K562 (cell line): ENCODE measurements around the gene TBC1D16. TPM values are rescaled to one million over a fixed set of nuclear protein-coding genes. Genes with fewer than 3 reads are reported as not detected.
A peak's percentile ranks its signal among the peaks of the same experiment; 100 is the strongest.

Experiments used
- ATAC-seq: fragments of 200-7000 bp; cut with Tn5 transposase; 3 replicates; pipeline ENCODE4 v1.9.1; 2020; ENCODE audit warnings: moderate library complexity
- BruUV-seq: library from RNA; stranded (reverse); fragments of 400-500 nt; replicated peaks from 2 replicates; lab custom pipeline; 2021; lab: Mats Ljungman, UMichigan
- CTCF ChIA-PET: fragments of 300-600 bp; formaldehyde crosslinking; extraction: SDS; loops from one replicate; lab custom pipeline; 2021; ENCODE audit warnings: low intra/inter-chr PET ratio; lab: Yijun Ruan, JAX
- POLR2A ChIA-PET: fragments of 300-600, 350-650 bp; sonication (Branson Sonifier 250); formaldehyde crosslinking; extraction: SDS; loops from one replicate; lab custom pipeline; 2021; ENCODE audit warnings: antibody characterized with exemption, inconsistent platforms; lab: Yijun Ruan, JAX
- DNase-seq, 4 experiments: peaks; one replicate each; pipeline versions ENCODE4 v3.0.0 to v3.0.0-alpha.2; 2011 to 2018; ENCODE audit warnings: low spot score in 3 of 4, mixed read lengths in 3 of 4; ENCODE audit errors: extremely low read depth in 1 of 4
- FAIRE-seq: peaks from 2 replicates; lab custom pipeline; 2011; peaks lifted over from hg19 to GRCh38; lab: Jason Lieb, UNC
- H2AFZ ChIP-seq: 2 replicates; pipeline ENCODE4 v1.6.0; 2011; ENCODE audit warnings: low read depth, low read length, control low read depth, inconsistent platforms
- H3K27ac ChIP-seq: fragments of 200-600 bp; 3 replicates; pipeline ENCODE4 v1.8.0; 2011; ENCODE audit warnings: low read depth, mild to moderate bottlenecking, control low read depth, inconsistent platforms, low read length, moderate library complexity, mixed read lengths; ENCODE audit errors: extremely low read depth
- H3K27me3 ChIP-seq, 2 experiments: fragments of 300-600 bp in 1 of 2; 2 replicates in 1 of 2; 3 replicates in 1 of 2; pipeline versions ENCODE4 v1.6.0 to v1.8.0; 2011; ENCODE audit warnings: inconsistent platforms in 2 of 2, low read length in 2 of 2, mild to moderate bottlenecking in 1 of 2, mixed read lengths in 1 of 2, moderate library complexity in 1 of 2; ENCODE audit not compliant: control insufficient read depth in 2 of 2, insufficient read depth in 2 of 2
- H3K36me3 ChIP-seq: fragments of 300-600 bp; 3 replicates; pipeline ENCODE4 v1.8.0; 2011; ENCODE audit warnings: mild to moderate bottlenecking, low read length, inconsistent platforms; ENCODE audit not compliant: control insufficient read depth, insufficient read depth
- H3K4me1 ChIP-seq, 2 experiments: fragments of 200-600 bp in 1 of 2; replicated peaks in 1 of 2; 2 replicates in 1 of 2; 3 replicates in 1 of 2; pipeline versions ENCODE4 v1.5.1 to v1.8.0; 2011; ENCODE audit warnings: inconsistent platforms in 2 of 2, low read length in 2 of 2, mild to moderate bottlenecking in 1 of 2, mixed read lengths in 1 of 2, moderate library complexity in 1 of 2; ENCODE audit not compliant: control insufficient read depth in 2 of 2, insufficient read depth in 2 of 2
- H3K4me2 ChIP-seq: 2 replicates; pipeline ENCODE4 v1.6.1; 2011; ENCODE audit warnings: low read length, control low read depth, inconsistent platforms, mixed read lengths; ENCODE audit not compliant: insufficient read depth
- H3K4me3 ChIP-seq: fragments of 200-600 bp; sonication (generic), shearing (Covaris generic); 2 replicates; pipeline ENCODE4 v1.5.1; 2016; ENCODE audit warnings: control low read depth, inconsistent platforms
- H3K79me2 ChIP-seq: fragments of 200-600 bp; 3 replicates; pipeline ENCODE4 v1.8.0; 2011; ENCODE audit warnings: low read length, inconsistent platforms; ENCODE audit not compliant: control insufficient read depth, insufficient read depth
- H3K9ac ChIP-seq, 2 experiments: 2 replicates each; pipeline versions ENCODE4 v1.6.0 to v1.6.1; 2011; ENCODE audit warnings: low read depth in 2 of 2, low read length in 2 of 2, control low read depth in 1 of 2, inconsistent platforms in 1 of 2, mild to moderate bottlenecking in 1 of 2, mixed read lengths in 1 of 2; ENCODE audit not compliant: insufficient read depth in 1 of 2
- H3K9me1 ChIP-seq: one replicate; pipeline ENCODE4 v1.6.0; 2011; ENCODE audit warnings: inconsistent platforms, mild to moderate bottlenecking, low read length, moderate library complexity; ENCODE audit not compliant: control insufficient read depth, insufficient read depth
- H3K9me3 ChIP-seq: replicated peaks from 2 replicates; pipeline ENCODE4 v1.5.1; 2011; ENCODE audit warnings: low read depth, low read length, inconsistent platforms; ENCODE audit not compliant: control insufficient read depth, insufficient read depth
- H4K20me1 ChIP-seq: replicated peaks from 2 replicates; pipeline ENCODE4 v1.6.1; 2011; ENCODE audit warnings: low read length, inconsistent platforms, mixed read lengths; ENCODE audit not compliant: control insufficient read depth, insufficient read depth
- C11orf30 ChIP-seq: fragments of 450-650 bp; IDR thresholded peaks from 2 replicates; pipeline ENCODE4 v1.6.1; 2016; ENCODE audit warnings: low read depth, mild to moderate bottlenecking
- DNMT1 ChIP-seq: fragments of 450-650 bp; IDR thresholded peaks from 2 replicates; pipeline ENCODE4 v1.6.1; 2016; ENCODE audit warnings: antibody characterized with exemption, mild to moderate bottlenecking
- ILF3 ChIP-seq: fragments of 450-650 bp; IDR thresholded peaks from 2 replicates; pipeline ENCODE4 v1.6.1; 2018; ENCODE audit warnings: antibody characterized with exemption, mild to moderate bottlenecking, moderate library complexity, borderline replicate concordance
- KDM4B ChIP-seq, 2 experiments: fragments of 450-650 bp in 1 of 2; sonication (generic) in 1 of 2; IDR thresholded peaks; 2 replicates each; pipeline ENCODE4 v1.6.1; 2016 to 2017; ENCODE audit warnings: borderline replicate concordance in 2 of 2, antibody characterized with exemption in 1 of 2, low read depth in 1 of 2, mild to moderate bottlenecking in 1 of 2
- MAFF ChIP-seq: IDR thresholded peaks from 2 replicates; pipeline ENCODE4 v1.6.1; 2012; ENCODE audit warnings: low read length, improper control_type of control experiment
- MAFG ChIP-seq: fragments of 450-650 bp; conservative IDR thresholded peaks from 2 replicates; pipeline ENCODE4 v1.6.1; 2016; ENCODE audit warnings: missing genetic modification characterization, missing compliant biosample characterization
- MAFK ChIP-seq: IDR thresholded peaks from 2 replicates; pipeline ENCODE4 v1.6.1; 2011; ENCODE audit warnings: low read length, improper control_type of control experiment
- NFE2 ChIP-seq: IDR thresholded peaks from 2 replicates; pipeline ENCODE4 v1.6.1; 2014; ENCODE audit warnings: antibody characterized with exemption, low read depth
- RAD51 ChIP-seq: fragments of 450-650 bp; IDR thresholded peaks from 2 replicates; pipeline ENCODE4 v1.7.1; 2016; ENCODE audit warnings: low read depth, mild to moderate bottlenecking, borderline replicate concordance
- ZNF143 ChIP-seq: sonication (generic); formaldehyde crosslinking; IDR thresholded peaks from 2 replicates; pipeline ENCODE4 v1.9.0; 2022; ENCODE audit warnings: mild to moderate bottlenecking, missing genetic modification reagents
- ZNF696 ChIP-seq: fragments of 250-450 bp; sonication (Bioruptor Pico); conservative IDR thresholded peaks from 2 replicates; pipeline ENCODE4 v1.4.0; 2020; ENCODE audit warnings: mild to moderate bottlenecking, moderate library complexity
- WGBS: fragments of 100-300 bp; shearing (Covaris generic); methylation state at CpG from one replicate; pipeline ENCODE4 v1.1.6; 2016; ENCODE audit warnings: low coverage, mixed read lengths; ENCODE audit not compliant: insufficient coverage; ENCODE audit errors: missing lambda C conversion rate; 5-methylcytosine and 5-hydroxymethylcytosine counted together
- in situ Hi-C: fragments of 300-500 bp; cut with MboI; formaldehyde crosslinking; loops from 4 replicates; pipeline ENCODE4 v1.15.0; 2018; ENCODE audit warnings: inconsistent platforms, mixed read lengths
- intact Hi-C: fragments of 100-400 bp; cut with micrococcal nuclease; formaldehyde crosslinking; loops from 2 replicates; pipeline ENCODE4 v1.14.2; 2022
- polyA plus RNA-seq, 8 experiments: library from polyadenylated mRNA; depleted of rRNA in 4 of 8; stranded (reverse) in 5 of 8; unstranded in 3 of 8; fragments of >200 nt; fragmentation: Nextera tagmentation in 2 of 8; fragmentation: Illumina TruSeq in 1 of 8; extraction: Ambion mirVana in 2 of 8; extraction: Trizol in 1 of 8; gene quantifications; 2 replicates each; pipeline versions ENCODE4 v1.2.1 to v1.2.3, GENCODE V29; 2011 to 2014; ENCODE audit warnings: inconsistent platforms in 1 of 8, missing spikeins in 1 of 8
- total RNA-seq, 7 experiments: library from RNA; depleted of rRNA in 6 of 7; stranded (reverse); fragments of >200 nt in 6 of 7; fragmentation: Illumina TruSeq in 2 of 7; extraction: Trizol in 2 of 7; gene quantifications; 2 replicates each; pipeline versions ENCODE4 v1.2.1 to v1.2.3, GENCODE V29; 2011 to 2021; ENCODE audit warnings: low replicate concordance in 1 of 7
- TF ChIP-seq, protein P1 (sequence below): fragments of 450-650 bp; IDR thresholded peaks from 2 replicates; pipeline ENCODE4 v1.6.1; 2018; ENCODE audit not compliant: partially characterized antibody
- TF ChIP-seq, protein P2 (sequence below): sonication (generic); formaldehyde crosslinking; IDR thresholded peaks from 2 replicates; pipeline ENCODE4 v1.8.0; 2022; ENCODE audit warnings: missing genetic modification reagents, mild to moderate bottlenecking, moderate library complexity, borderline replicate concordance

The TBC1D16 gene
- total and polyA plus RNA-seq, 9 of the 15 experiments (the other 6 are each of a cell fraction or from before 2014, with no cell fraction given) = 0.01 to 0.20 (median 0.03) TPM; not detected in 1

DNA sequence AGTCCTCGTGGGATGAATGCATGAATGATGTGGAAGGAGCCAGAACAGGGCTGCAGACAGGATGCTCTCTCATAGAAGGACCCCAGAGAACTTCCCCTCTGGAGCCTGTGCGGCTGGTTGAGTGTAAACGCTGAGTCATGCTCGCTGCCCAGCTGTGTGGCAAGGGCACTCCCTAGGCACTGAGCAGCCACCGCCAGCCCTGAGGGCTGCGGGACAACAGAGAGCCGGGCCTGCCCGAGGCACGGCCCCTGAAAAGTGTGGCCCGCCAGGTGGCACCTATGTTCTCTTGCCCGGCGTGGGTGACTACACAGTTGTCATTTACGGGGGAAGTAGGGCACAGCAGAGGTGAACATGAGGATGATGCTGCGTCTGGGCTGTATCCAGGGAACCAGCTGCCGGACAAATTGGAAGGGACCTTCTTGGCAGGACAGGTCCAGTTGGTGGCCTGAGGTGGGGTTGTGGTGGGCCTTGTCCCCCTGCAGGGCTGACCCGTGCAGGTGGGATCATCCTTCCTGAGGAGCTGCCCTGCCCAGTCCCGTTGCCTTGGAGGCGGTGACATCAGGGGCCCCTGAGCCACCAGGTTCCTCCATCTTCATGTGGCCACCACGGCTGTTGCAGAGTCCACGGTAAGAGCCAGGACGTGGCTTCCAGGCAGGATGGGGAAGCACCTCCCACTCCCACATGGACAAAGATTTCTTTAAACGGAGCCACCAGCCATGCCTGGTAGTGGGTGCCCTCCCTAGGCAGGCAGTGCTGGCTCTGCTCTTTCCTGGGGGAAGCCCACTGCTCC, 101.6 kb downstream of the TBC1D16 start:
- H2AFZ ChIP-seq = no peak overlapping the region
- no peaks in the 10 kb centered on the region for H3K36me3 ChIP-seq
- no peaks in the 10 kb centered on the region for H3K79me2 ChIP-seq
- BruUV-seq = no TSS peak
- CTCF ChIA-PET = no interaction called here
- in situ Hi-C loops (no loop called here), intact Hi-C loops (no loop called here)
- 9% methylated on average over 22 of the region's 22 CpGs for whole genome bisulfite sequencing
- FAIRE-seq (no peak), ATAC-seq (no peak), DNase-seq (no peak)
- no peaks in the 10 kb centered on the region for H3K9me3 ChIP-seq
- H4K20me1 ChIP-seq = peaks cover 11% of the 10 kb centered on the region; the same call in 1 of the 2 replicates
- H3K9me1 ChIP-seq = no peaks in the 10 kb centered on the region
- 0 out of 4 replicates have a peak overlapping the region, but pooled peaks of 1 of the 2 experiments have one; percentile 17 for H3K9ac ChIP-seq
- peaks cover 28 to 72% of the 10 kb centered on the region in 2 experiments; a peak in 4 of 5 replicates for H3K27me3 ChIP-seq
- no peak overlapping the region for H3K4me2 ChIP-seq
- no peak for TF ChIP-seq RAD51
- TF ChIP-seq C11orf30 = 0 out of 2 replicates have a peak, but pooled peaks have one; percentile 22
- TF ChIP-seq NFE2 = peak; percentile 57; the same call in 1 of the 2 replicates
- no peak for TF ChIP-seq KDM4B (IDR thresholded peaks at IDR 0.05; ENCODE audit: borderline replicate concordance in 2 of 2, low read depth in 1 of 2)
- TF ChIP-seq, protein P1, sequence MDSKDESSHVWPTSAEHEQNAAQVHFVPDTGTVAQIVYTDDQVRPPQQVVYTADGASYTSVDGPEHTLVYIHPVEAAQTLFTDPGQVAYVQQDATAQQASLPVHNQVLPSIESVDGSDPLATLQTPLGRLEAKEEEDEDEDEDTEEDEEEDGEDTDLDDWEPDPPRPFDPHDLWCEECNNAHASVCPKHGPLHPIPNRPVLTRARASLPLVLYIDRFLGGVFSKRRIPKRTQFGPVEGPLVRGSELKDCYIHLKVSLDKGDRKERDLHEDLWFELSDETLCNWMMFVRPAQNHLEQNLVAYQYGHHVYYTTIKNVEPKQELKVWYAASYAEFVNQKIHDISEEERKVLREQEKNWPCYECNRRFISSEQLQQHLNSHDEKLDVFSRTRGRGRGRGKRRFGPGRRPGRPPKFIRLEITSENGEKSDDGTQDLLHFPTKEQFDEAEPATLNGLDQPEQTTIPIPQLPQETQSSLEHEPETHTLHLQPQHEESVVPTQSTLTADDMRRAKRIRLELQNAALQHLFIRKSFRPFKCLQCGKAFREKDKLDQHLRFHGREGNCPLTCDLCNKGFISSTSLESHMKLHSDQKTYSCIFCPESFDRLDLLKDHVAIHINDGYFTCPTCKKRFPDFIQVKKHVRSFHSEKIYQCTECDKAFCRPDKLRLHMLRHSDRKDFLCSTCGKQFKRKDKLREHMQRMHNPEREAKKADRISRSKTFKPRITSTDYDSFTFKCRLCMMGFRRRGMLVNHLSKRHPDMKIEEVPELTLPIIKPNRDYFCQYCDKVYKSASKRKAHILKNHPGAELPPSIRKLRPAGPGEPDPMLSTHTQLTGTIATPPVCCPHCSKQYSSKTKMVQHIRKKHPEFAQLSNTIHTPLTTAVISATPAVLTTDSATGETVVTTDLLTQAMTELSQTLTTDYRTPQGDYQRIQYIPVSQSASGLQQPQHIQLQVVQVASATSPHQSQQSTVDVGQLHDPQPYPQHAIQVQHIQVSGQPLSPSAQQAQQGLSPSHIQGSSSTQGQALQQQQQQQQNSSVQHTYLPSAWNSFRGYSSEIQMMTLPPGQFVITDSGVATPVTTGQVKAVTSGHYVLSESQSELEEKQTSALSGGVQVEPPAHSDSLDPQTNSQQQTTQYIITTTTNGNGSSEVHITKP = no peak
- TF ChIP-seq ILF3 = no peak
- TF ChIP-seq, protein P2, sequence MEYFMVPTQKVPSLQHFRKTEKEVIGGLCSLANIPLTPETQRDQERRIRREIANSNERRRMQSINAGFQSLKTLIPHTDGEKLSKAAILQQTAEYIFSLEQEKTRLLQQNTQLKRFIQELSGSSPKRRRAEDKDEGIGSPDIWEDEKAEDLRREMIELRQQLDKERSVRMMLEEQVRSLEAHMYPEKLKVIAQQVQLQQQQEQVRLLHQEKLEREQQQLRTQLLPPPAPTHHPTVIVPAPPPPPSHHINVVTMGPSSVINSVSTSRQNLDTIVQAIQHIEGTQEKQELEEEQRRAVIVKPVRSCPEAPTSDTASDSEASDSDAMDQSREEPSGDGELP (CRISPR knock-in tag) = peak; percentile 19; the same call in 1 of the 2 replicates
- TF ChIP-seq MAFF = peak; percentile 37
- no peak for TF ChIP-seq ZNF696 (CRISPR knock-in tag)
- TF ChIP-seq MAFG (tag) = 0 out of 2 replicates have a peak, but pooled peaks have one; percentile 31
- no peak for TF ChIP-seq ZNF143
- TF ChIP-seq DNMT1 = no peak
- TF ChIP-seq MAFK = peak; percentile 21; the same call in 1 of the 2 replicates
- TF ChIP-seq, all 486 proteins: peak for 6
- POLR2A ChIA-PET = no interaction called here
- H3K4me1 ChIP-seq = peaks cover 0 to 14% of the 10 kb centered on the region in 2 experiments; a peak in 2 of 5 replicates
- H3K27ac ChIP-seq = no peak overlapping the region
- H3K4me3 ChIP-seq = no peak overlapping the region
